ENCODE measurements around the gene GLT1D1.

DNA sequence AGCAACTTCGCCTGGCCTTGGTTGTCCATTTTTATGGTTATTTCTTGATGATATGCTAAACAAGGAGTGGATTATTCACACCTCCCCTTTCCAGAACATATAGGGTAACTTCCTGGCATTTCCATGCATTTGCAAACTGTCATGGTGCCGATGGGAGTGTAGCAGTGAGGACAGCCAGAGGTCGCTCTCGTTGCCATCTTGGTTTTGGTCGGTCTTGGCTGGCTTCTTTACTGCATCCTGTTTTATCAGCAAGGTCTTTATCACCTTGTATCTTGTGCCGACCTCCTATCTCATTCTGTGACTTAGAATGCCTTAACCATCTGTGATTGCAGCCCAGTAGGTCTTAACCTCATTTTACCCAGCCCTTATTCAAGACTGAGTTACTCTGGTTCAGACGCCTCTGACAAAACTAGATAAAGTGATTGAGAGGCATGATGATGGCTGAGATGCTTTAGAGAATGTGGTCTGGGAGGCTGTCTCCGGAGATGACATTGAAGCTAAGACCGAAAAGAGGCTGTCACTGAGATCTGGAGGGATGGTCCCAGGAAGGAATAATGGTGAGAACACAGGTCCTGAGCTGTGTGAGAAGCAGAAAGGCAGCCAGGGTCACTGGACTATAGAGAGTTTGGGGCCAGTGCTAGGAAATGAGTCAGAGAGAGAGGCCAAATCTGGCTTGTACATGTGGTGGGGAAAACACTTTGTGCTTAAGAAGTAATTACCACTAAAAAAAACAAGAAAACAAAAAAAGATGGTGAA, 2.9 kb downstream of the GLT1D1 start:
- TF ChIP-seq POLR2A (IDR thresholded peaks at IDR 0.05; ENCODE audit: control extremely low read depth in 1 of 2, low read depth in 2 of 2, low read length in 2 of 2) (no peak), EP300 (IDR thresholded peaks at IDR 0.05; ENCODE audit: borderline replicate concordance in 1 of 2, low read depth in 2 of 2, low read length in 2 of 2) (no peak), TAF1 (IDR thresholded peaks at IDR 0.05; ENCODE audit: low read depth, low read length) (no peak), POLR2AphosphoS5 (IDR thresholded peaks at IDR 0.05; ENCODE audit: low read depth, low read length) (no peak), CTCF (IDR thresholded peaks at IDR 0.05; ENCODE audit: control extremely low read depth in 1 of 3, insufficient read depth in 1 of 3, low read depth in 1 of 3, low read length in 3 of 3) (no peak), MAX (IDR thresholded peaks at IDR 0.05) (no peak), ASH2L (IDR thresholded peaks at IDR 0.05; ENCODE audit: low read length) (no peak), KDM5A (IDR thresholded peaks at IDR 0.05; ENCODE audit: low read length) (no peak), GTF2F1 (IDR thresholded peaks at IDR 0.05; ENCODE audit: borderline replicate concordance, low read depth, low read length) (no peak), EZH2 (IDR thresholded peaks at IDR 0.05; ENCODE audit: low read depth, low read length, severe bottlenecking) (no peak)

All from H1 (cell line).